ENCODE results near the gene RIN3. TPM values are rescaled to one million over a fixed set of nuclear protein-coding genes. Genes with fewer than 3 reads are reported as not detected.
"Not testable (repeated sequence)": the region's sequence is repeated elsewhere in the genome, so short reads cannot be mapped to it uniquely, and the experiment has no call there.

The RIN3 gene
- total RNA-seq, 2 experiments from 2014 or later, result 15.8 to 16.0 TPM

DNA sequence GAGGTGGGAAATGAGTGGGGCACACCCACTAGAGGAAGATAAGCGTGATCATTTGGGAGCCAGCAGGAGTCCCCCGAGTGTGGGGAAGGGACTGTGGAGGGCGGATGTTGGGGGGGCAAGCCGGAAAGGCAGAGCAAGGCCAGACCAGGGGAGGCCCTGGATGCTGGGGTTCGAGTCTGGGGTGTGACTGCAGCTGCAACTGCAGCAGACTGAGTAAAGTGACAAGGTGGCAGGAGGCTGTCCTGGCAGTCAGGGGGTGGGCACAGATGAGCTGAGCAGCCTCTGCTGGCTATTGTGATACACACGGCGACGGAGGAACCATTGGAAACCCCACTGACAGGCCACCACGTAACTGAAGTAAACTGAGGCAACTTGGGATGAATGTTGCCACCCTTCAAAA lies 124.7 kb downstream of the RIN3 start:
- Mint-ChIP-seq H3K36me3 (ENCODE audit: low read depth) (no peaks in the 10 kb centered on the region), H3K27me3 (ENCODE audit: low read depth) (no peaks in the 10 kb centered on the region), H3K4me1 (ENCODE audit: low read depth) (peaks cover 2% of the 10 kb centered on the region), H3K9me3 (no peaks in the 10 kb centered on the region), H3K4me3 (no peak overlapping the region), H3K27ac (no peak overlapping the region)
- intact Hi-C loops (cut with micrococcal nuclease), result no loop called here
- CTCF ChIA-PET, result no interaction called here
- no peak for DNase-seq

DNA sequence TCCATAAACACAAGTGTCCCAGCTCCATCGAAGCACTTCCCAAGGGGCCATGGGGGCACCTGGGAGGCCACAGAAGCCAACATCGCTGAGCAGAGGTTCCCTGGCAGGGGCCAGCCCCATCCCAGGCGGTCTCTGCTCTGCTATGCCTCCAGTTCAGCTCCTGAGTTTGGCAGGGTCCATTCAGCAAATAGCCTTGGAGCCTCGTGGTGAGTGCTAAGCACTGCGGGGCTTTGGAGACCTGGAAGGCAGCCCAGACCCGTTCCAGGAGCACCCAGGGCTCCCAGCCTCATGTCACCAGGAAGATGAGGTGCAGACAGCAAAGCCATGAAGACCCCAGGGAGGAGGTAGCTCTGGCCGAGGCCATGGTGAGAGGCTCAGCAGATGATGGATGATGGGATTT lies 125.3 kb downstream of the RIN3 start:
- no peaks in the 10 kb centered on the region for H3K27me3 Mint-ChIP-seq (ENCODE audit: low read depth)
- no peaks in the 10 kb centered on the region for H3K36me3 Mint-ChIP-seq (ENCODE audit: low read depth)
- CTCF ChIA-PET, result no interaction called here
- H3K4me1 Mint-ChIP-seq (ENCODE audit: low read depth), result no peaks in the 10 kb centered on the region
- H3K27ac Mint-ChIP-seq, result no peak overlapping the region
- intact Hi-C loops (cut with micrococcal nuclease), result no loop called here
- H3K4me3 Mint-ChIP-seq, result no peak overlapping the region
- H3K9me3 Mint-ChIP-seq, result no peaks in the 10 kb centered on the region
- DNase-seq, result no peak

DNA sequence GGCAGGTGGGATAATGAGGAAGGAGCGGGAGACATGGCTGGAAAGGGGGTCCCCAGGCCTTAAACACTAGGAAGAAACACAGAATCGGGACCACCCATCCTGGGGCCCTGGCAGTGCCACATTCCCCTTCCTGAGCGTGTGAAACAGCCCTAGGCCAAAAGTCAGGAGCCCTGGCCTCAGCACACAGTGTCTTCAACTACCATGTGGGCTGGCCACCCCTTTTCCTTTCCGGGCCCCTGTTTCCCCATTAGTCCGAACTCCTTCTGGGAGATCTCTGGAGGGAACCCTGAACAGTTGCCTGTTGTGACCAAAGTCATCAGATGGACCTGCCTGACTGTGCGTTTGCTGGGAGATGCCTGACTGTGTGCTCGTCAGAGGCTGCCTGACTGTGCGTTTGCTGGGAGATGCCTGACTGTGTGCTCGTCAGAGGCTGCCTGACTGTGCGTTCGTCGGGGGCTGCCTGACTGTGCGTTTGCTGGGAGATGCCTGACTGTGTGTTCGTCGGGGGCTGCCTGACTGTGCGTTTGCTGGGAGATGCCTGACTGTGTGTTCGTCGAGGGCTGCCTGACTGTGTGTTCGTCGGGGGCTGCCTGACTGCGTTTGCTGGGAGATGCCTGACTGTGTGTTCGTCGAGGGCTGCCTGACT lies 126.0 kb downstream of the RIN3 start:
- H3K4me3 Mint-ChIP-seq; H3K4me1 Mint-ChIP-seq (ENCODE audit: low read depth); H3K36me3 Mint-ChIP-seq (ENCODE audit: low read depth); intact Hi-C loops (cut with micrococcal nuclease); H3K9me3 Mint-ChIP-seq; DNase-seq; CTCF ChIA-PET; H3K27ac Mint-ChIP-seq; H3K27me3 Mint-ChIP-seq (ENCODE audit: low read depth): not testable (repeated sequence)

DNA sequence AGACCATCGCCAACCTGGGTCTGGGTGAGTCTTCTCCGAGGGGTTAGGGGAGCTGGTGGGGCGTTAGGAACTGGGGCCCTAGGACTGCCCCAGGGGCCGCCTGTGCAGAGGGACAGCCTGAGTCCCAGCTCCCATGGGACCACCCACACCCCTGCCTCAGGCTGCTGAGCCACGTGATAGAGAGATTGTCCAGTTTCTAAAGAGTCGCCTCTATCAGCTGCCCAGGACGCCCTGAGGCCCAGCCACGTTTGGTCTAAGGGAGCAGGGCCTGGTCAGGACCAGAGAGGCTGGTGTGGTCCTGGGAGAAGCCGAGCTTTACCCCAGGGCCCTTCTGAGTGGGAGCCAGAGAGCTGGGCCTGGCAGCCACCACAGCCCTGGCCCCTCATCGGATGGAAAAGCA lies 127.7 kb downstream of the RIN3 start:
- CTCF ChIA-PET, result interaction anchor here (3.9 kb wide), 1 partner anchor 28 kb away, joined by 14 read pairs; no protein-coding TSS in a partner anchor
- no peaks in the 10 kb centered on the region for H3K27me3 Mint-ChIP-seq (ENCODE audit: low read depth)
- peaks cover 4% of the 10 kb centered on the region for H3K36me3 Mint-ChIP-seq (ENCODE audit: low read depth)
- H3K4me1 Mint-ChIP-seq (ENCODE audit: low read depth), result peaks cover 14% of the 10 kb centered on the region
- intact Hi-C loops (cut with micrococcal nuclease), result no loop called here
- no peak overlapping the region for H3K27ac Mint-ChIP-seq
- no peak for DNase-seq
- no peak overlapping the region for H3K4me3 Mint-ChIP-seq
- H3K9me3 Mint-ChIP-seq, result peaks cover 4% of the 10 kb centered on the region

DNA sequence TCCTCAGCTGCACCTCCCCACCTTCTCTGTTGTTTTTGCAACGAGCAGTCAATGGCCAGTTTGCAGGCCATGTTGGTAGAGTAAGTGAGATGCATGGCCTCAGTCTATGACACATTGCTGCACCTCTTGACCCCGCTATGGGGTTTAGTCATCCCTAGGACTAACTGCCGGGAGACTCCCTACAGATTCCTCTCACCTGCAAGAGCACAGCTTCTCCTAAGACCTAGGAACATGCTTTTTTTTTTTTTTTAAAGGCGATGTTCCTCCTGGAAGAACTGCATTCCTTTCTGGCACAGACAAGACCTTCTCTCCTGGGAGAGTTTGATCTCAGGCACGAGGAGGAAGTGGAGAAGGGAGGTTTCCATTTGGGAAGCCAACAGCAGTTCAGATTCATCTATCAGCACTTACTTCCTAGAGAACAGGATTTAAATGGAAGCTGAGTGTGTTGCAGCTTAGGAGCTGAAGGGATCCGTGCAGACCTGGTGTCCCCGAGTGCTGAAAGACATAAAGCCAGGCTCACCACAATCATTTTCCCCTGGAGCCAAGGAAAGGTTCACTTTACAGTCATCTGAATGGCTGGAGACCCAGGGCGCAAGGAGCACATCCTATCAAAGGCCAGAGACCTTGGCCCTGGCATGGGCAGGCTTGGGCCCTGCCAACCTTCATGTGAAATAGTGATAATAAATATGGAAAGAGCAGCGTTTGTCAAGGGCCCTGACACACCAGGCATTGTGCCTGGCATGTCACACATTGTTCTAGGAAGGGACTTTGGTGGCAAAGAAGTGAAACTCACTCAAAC lies 130.8 kb downstream of the RIN3 start:
- no peak overlapping the region for H3K27ac Mint-ChIP-seq
- CTCF ChIA-PET, result interaction anchor here (1.0 to 3.9 kb wide), 2 partner anchors 24 to 31 kb away, joined by 3 to 14 read pairs; no protein-coding TSS in a partner anchor

DNA sequence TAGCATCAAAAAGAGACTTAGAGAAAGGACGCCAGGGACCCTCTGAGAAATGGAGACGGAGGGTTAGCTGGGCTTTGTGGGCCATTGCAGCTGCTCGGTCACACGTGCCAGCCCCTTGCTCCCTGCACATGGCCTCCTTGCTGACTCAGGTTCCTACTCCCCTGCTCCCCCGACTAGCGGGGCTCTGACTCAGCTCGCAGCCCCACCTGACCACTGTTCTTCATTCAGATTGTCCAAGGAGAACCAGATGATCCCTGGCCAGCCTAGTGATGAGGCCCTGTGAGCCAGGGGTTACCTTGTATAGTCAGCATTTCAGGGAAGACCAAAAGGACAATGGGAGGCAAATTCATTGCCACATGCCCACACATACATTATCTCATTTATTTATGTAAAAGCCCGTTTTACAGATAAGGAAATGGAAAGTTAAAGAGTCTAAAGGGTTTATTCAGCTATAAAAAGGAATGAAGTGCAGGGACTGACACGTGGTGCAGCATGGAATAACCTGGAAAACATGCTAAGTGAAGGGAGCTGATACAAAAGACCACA lies 131.5 kb downstream of the RIN3 start:
- Mint-ChIP-seq H3K27ac (no peak overlapping the region), H3K4me1 (ENCODE audit: low read depth) (peaks cover 52% of the 10 kb centered on the region), H3K4me3 (no peak overlapping the region), H3K36me3 (ENCODE audit: low read depth) (peaks cover 4% of the 10 kb centered on the region), H3K9me3 (peaks cover 4% of the 10 kb centered on the region), H3K27me3 (ENCODE audit: low read depth) (no peaks in the 10 kb centered on the region)
- CTCF ChIA-PET, result interaction anchor here (3.9 kb wide), 1 partner anchor 31 kb away, joined by 14 read pairs; no protein-coding TSS in a partner anchor
- intact Hi-C loops (cut with micrococcal nuclease), result no loop called here
- no peak for DNase-seq

More for the DNA sequence above, 130.8 kb downstream of the RIN3 start:
- intact Hi-C loops (cut with micrococcal nuclease), result no loop called here
- Mint-ChIP-seq H3K4me3 (no peak overlapping the region), H3K9me3 (peaks cover 4% of the 10 kb centered on the region), H3K36me3 (ENCODE audit: low read depth) (peaks cover 4% of the 10 kb centered on the region), H3K27me3 (ENCODE audit: low read depth) (no peaks in the 10 kb centered on the region), H3K4me1 (ENCODE audit: low read depth) (peaks cover 45% of the 10 kb centered on the region)
- DNase-seq, result no peak

DNA sequence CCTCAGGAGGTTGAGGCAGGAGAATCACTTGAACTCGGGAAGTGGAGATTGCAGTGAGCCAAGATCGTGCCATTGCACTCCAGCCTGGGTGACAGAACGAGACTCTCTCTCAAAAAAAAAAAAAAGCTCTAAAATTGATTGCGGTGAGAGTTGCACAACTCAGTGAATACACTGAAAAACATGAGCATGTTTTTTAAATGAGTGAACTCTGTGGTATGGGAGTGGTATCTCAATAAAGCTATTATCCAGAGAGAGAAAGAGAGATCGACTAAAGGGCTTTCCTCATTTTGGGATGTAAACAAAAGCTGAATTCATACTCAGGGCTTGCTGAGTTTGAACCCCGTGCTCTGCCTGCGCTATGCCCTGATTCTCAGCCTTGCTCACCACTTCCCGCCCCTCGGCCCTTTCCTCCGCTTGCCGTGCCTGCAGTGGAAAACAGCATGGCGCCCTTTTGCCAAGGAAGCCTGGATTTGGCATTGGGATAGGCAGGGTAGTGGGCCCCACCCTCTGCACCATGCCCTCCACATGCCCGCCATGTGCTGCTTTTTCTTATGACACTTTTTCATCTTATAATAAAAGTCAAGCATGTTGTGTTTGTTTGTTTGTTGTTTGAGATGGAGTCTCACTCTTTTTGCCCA lies 132.4 kb downstream of the RIN3 start:
- H3K4me3 Mint-ChIP-seq, result no peak overlapping the region

DNA sequence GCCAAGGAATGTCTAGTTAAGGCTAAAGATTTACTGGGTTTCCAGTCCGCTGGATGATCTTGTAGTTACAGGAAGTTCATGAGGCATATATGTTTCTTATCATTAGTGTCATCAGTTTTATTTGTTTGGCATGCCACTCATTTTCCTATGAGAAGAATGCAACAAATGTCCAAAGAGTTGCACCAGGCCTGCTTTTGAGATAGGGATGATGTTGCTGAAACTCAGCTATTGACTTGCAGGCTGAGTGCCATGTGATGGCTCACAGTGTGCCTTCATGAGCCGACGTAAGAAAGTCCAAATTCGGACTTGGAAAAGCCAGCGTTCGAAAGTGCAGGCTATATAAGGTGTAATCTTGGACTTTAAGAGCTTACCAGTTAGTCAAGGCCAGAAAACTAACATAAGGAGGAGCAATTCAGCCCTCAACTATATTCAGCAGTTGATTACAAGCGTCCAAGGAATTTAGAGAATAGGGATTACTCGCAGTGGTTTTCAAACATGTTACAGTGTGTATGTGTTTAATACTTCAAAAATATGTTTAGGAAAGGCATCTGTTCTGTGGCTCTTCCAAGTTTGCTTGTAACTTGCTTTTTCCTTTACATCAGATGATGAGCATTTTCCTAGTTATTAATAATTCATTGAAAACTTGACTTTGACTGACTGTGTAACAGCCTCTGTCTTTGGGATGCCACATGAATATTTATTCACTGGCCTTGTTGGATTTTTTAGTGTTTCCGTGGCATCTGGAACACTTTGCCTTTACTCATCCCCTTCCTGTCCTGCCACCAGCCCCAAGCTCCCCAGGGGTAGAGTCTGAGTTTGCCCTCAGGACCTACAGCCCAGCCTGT lies 133.6 kb downstream of the RIN3 start:
- CTCF ChIA-PET, result interaction anchor here (0.7 to 1.8 kb wide), 3 partner anchors 25 to 34 kb away, joined by 3 to 4 read pairs (median 4); no protein-coding TSS in a partner anchor
- Mint-ChIP-seq H3K36me3 (ENCODE audit: low read depth) (peaks cover 6% of the 10 kb centered on the region), H3K4me3 (no peak overlapping the region)

More for the DNA sequence above, 132.4 kb downstream of the RIN3 start:
- no peak for DNase-seq
- Mint-ChIP-seq H3K27me3 (ENCODE audit: low read depth) (no peaks in the 10 kb centered on the region), H3K27ac (no peak overlapping the region), H3K36me3 (ENCODE audit: low read depth) (peaks cover 6% of the 10 kb centered on the region), H3K4me1 (ENCODE audit: low read depth) (peaks cover 61% of the 10 kb centered on the region), H3K9me3 (peaks cover 4% of the 10 kb centered on the region)
- CTCF ChIA-PET, result interaction anchor here (0.7 to 1.8 kb wide), 3 partner anchors 30 to 1100 kb away, joined by 3 to 8 read pairs (median 4); no protein-coding TSS in a partner anchor
- intact Hi-C loops (cut with micrococcal nuclease), result no loop called here

DNA sequence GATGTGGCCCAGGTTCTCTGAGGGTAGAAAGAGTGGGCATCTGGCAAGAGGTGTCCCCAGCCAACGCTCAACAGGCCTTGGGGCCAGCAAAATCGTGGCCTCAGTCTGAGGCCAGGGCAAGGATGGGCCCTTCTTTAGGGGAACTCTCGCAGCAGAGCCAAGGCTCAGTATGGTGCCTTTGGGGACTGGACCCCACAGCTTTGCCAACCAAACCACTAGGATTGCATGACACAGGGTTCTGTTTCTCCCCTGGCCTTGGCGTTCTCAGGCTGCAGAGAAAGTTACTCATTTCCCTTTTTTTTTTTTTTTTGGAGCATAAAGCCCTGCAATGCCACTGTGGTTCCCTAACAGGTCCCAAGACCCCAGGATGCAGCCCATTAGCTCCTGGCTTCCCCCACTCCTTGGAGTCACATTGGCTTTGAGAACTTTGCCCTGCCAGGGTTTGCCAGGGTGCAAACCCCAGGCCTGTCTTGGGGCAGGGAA lies 134.3 kb downstream of the RIN3 start:
- Mint-ChIP-seq H3K27me3 (ENCODE audit: low read depth) (no peaks in the 10 kb centered on the region), H3K4me1 (ENCODE audit: low read depth) (peaks cover 65% of the 10 kb centered on the region), H3K36me3 (ENCODE audit: low read depth) (peaks cover 6% of the 10 kb centered on the region), H3K4me3 (no peak overlapping the region), H3K27ac (peak overlapping the region; percentile 11), H3K9me3 (peaks cover 4% of the 10 kb centered on the region)
- no peak for DNase-seq
- intact Hi-C loops (cut with micrococcal nuclease), result loop anchor here (1.0 kb wide), 1 partner anchor 35 kb away; no protein-coding TSS in a partner anchor
- CTCF ChIA-PET, result interaction anchor here (0.7 to 1.8 kb wide), 6 partner anchors 12 to 35 kb away, joined by 3 to 4 read pairs (median 4); no protein-coding TSS in a partner anchor

More for the DNA sequence above, 133.6 kb downstream of the RIN3 start:
- Mint-ChIP-seq H3K27ac (peak overlapping the region; percentile 44), H3K9me3 (peaks cover 4% of the 10 kb centered on the region), H3K4me1 (ENCODE audit: low read depth) (peaks cover 65% of the 10 kb centered on the region), H3K27me3 (ENCODE audit: low read depth) (no peaks in the 10 kb centered on the region)
- DNase-seq, result no peak
- intact Hi-C loops (cut with micrococcal nuclease), result loop anchor here (1.0 kb wide), 1 partner anchor 34 kb away; no protein-coding TSS in a partner anchor

DNA sequence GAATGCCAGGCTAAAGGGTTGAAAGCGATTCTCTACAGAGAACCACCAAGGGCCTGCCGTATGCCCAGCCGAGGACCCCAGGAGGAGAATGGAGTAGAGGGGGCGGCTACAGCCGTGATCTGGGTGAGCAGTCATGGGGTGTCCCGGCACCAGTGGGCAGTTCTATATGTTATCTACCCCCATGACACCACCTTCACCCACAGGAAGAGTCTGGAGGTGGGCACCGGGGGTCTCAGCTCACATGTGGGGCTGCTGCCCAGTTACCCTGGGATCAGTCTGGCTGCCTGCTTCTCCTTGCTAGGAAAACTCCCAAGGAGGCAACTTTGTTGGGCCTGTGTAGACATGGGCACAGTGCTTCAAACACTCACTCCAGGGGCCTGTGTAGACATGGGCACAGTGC lies 135.5 kb downstream of the RIN3 start:
- intact Hi-C loops (cut with micrococcal nuclease), result no loop called here
- Mint-ChIP-seq H3K9me3 (peaks cover 4% of the 10 kb centered on the region), H3K4me1 (ENCODE audit: low read depth) (peaks cover 71% of the 10 kb centered on the region), H3K36me3 (ENCODE audit: low read depth) (peaks cover 11% of the 10 kb centered on the region), H3K27ac (peak overlapping the region; percentile 11), H3K4me3 (no peak overlapping the region), H3K27me3 (ENCODE audit: low read depth) (no peaks in the 10 kb centered on the region)
- DNase-seq, result no peak
- CTCF ChIA-PET, result interaction anchor here (1.1 to 1.9 kb wide), 3 partner anchors 11 to 36 kb away, joined by 3 to 4 read pairs (median 4); no protein-coding TSS in a partner anchor

DNA sequence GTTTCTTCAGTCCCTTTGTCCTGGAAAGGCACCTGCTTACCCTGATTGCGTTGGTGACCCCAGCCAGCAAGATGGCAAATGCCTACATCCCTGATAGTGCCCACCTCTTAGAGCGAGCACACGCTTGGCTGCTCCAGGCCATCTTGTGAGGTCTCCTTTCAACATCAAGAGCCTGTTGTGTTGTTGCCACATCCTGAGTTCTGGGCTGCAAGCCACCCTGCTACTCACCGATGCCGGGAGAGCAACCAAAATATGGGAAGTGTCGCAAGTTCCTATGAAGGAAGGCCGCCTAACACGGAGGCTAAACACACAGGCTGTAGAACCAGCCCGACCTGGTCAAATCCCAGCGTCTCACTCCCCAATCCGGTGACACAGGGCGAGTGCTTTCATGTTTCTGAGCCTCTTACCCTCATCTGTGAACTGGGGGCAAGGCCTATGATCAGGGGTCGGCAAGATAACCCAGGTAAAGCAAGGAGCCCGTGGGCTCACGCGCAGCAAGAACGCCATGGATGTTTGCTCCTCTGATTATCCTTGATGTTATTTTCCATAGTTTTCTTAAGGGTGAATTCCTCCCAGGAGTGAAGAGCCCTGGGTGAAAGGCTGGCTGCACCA lies 136.5 kb downstream of the RIN3 start:
- H3K36me3 Mint-ChIP-seq (ENCODE audit: low read depth), result peaks cover 14% of the 10 kb centered on the region
- peaks cover 3% of the 10 kb centered on the region for H3K9me3 Mint-ChIP-seq
- peak overlapping the region; percentile 97 for H3K27ac Mint-ChIP-seq
- CTCF ChIA-PET, result interaction anchor here (0.9 to 1.9 kb wide), 4 partner anchors 32 to 37 kb away, joined by 3 to 4 read pairs (median 3); no protein-coding TSS in a partner anchor
- intact Hi-C loops (cut with micrococcal nuclease), result loop anchor here (5.0 to 10.0 kb wide), 4 partner anchors 118 to 1305 kb away; partner anchors contain the start of genes CPSF2 and NDUFB1
- no peak for DNase-seq
- H3K27me3 Mint-ChIP-seq (ENCODE audit: low read depth), result no peaks in the 10 kb centered on the region
- peaks cover 75% of the 10 kb centered on the region for H3K4me1 Mint-ChIP-seq (ENCODE audit: low read depth)
- H3K4me3 Mint-ChIP-seq, result no peak overlapping the region

Measured in activated naive CD4-positive, alpha-beta T cell treated with anti-CD3 and anti-CD28 coated beads for 36 hours (primary cell).